CD4-positive, alpha-beta T cell treated with Interleukin-2 at 100 ng/mL for 4 hours (primary cell): ENCODE measurements around the gene C1orf105.
"Not testable (repeated sequence)": the region's sequence is repeated elsewhere in the genome, so short reads cannot be mapped to it uniquely, and the experiment has no call there.

Experiments used
- DNase-seq: peaks from one replicate; pipeline ENCODE4 v3.0.0-alpha.2; 2020; ENCODE audit warnings: low spot score

Gene C1orf105

DNA sequence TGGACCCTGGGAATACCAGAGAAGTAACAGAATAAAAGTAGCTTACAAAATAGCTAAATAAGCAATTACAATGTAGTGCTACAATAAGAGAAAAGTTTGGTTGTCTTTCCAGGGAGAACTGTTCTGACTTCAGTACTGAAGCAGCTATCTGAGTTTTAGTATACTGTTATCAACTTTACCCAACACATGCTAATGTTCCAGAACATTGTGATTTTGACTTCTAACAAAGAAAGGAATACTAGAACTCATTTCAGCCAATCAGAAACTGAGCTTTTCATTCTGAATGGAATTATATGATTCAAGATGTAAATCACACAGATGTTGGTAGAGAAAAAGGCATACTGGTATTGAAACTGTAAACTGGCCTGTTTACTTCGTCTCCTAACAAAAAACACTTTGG lies at the start of gene C1orf105:
TSS of gene C1orf105 (plus strand) at position 301 of the 400 bp plus-strand sequence. CDS start 201 bp downstream, outside the sequence.
- no peak for DNase-seq

- not testable (repeated sequence) for DNase-seq
Observed at GRCh38 chr1:172371646-172372045, 48.8 kb upstream of the C1orf105 start.

DNA sequence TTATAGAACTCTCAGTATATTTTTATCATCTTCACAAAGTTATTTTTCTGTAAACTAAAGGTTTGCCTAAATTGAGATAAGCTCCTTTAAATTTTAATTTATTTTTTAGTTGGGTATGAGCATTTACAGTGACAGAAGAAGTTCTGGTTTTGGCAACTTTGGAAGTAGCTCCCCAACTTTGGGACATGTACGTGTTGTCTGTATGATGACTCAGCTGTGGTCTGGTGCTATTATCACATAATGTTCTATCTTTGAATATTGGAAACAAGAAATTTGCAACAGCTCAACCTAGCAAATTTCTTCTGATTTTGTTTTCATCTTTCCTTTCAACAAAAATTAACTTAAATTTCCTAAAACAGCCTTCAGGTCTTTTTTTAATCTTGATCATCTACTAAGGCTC lies 46.6 kb upstream of the C1orf105 start:
- no peak for DNase-seq

DNA sequence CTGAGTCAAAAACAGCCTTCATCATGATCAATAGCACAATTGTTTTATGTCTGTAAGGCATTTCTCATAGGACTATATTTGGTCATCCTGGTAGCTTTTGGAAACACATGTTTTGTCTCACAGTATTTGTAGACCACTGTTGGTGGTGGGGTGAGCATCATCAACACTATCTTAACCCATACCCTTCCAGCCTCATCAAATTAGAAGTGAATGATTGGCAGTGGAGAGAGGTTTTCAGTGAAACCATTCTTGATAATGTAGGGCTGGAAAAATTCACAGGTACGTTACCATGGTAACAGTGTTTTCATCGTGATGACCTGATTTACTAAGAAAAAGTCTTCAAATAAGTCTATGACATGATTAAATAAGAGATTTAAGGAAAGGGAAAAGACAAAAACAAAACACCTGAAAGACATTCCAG lies 45.3 kb upstream of the C1orf105 start:
- no peak for DNase-seq

DNA sequence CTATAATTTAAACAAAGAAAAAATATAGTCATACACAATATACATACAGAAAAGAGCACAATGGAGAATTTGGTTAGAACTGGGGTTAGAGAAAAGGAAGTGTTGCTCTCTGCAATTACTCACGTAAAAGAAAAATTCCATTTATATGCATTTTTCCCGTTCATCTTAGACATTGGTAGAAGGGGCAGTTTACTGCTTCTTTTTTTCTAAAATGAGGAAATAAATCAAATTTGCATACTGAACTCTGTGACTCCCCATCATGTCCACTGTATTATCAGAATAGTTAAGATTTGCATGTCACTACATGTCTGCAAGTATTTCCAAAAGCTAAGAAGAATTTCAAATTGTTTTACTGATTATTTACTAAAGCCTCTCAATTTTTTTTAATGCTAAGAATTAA lies 44.1 kb upstream of the C1orf105 start:
- no peak for DNase-seq

DNA sequence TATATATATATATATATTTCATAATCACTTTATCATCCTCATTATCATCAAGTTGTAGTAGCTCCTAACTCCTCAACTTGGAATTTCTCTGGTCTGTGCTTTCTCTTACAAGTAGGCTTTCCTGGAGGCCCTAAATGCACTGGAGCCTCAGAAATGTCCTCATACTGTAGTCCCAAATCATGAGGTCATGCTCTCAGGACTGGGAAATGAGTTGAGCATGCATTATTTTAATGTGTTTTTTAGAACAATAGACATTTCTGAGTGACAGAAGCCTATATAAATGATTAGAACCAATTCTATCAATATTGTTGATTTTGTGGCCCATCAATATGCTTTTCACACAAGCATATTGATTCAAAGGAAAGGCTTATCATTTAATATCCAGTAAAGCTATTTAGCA lies 42.9 kb upstream of the C1orf105 start:
- no peak for DNase-seq

DNA sequence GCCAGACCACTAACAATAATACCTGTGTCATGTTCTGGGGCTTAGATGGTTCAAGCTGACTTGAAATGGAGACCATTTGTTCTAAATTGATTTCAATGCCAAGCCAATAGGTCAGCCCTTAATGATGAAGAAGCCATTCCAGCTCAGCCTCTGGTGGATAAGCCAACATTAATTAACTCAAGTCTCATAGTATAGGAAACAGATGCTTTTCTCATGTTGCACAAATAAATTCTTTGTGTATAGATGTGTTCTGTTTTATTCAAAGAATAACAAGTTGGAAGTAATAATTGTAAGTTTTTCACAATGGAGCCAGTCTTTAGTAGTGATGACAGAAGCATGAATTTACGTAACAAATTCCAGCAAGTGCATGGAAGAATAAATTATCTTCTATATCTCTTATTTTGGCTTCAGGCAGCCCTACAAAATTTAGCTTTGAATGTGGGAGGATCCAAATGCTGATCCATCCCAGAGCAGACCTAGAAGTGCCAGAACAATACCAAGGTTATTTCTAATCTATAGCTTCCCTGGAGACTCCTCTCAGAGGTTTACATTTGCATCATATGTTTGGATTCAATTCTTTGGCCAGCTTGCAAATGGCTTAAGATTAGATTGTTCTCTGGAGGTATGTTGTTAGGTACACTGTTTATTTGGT lies 42.2 kb upstream of the C1orf105 start:
- DNase-seq: no peak

- peak; percentile 69 for DNase-seq
Observed at GRCh38 chr1:172380441-172381244, 39.8 kb upstream of the C1orf105 start.

DNA sequence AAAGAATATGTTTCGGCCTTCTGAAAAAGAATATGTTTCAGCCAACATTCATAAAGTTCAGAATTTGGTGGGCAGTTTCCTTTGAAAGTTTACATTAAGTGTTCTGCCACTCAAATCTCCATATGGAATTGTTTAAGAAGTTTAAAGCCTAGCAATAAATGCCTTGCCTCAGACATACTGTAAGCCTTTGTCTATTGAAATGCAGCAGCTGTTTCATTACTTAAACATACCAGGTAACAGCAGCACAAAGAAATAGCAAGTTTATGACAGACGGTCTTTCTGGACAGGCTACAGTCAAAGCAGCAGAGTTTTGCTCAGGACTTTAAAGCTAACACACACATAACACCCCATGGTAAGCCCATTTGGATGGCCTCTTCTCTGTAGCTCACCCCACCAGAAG lies 38.5 kb upstream of the C1orf105 start:
- DNase-seq: no peak

DNA sequence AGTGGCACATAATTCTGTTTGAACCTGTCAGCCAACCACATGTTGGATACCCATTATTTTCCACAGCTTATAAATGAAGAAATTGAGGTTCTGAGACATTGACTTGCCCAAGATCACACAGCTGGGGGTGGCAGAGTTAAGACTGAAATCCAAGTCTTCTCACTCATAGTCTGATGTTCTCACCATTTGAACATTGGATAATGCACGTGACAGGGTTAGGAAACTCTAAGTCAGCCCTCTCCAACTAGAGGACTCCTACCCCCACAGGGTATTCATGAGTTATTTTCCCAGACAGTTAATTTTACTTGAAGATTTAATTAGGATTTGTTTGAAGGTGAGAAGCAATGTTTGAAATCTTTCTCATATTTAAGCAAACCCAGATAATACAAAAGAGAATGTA lies 38.1 kb upstream of the C1orf105 start:
- DNase-seq: no peak

GRCh38 chr1:172382990-172383389 lies 37.5 kb upstream of the C1orf105 start:
- no peak for DNase-seq

- DNase-seq: no peak
Observed at GRCh38 chr1:172383536-172383935, 36.9 kb upstream of the C1orf105 start.

DNA sequence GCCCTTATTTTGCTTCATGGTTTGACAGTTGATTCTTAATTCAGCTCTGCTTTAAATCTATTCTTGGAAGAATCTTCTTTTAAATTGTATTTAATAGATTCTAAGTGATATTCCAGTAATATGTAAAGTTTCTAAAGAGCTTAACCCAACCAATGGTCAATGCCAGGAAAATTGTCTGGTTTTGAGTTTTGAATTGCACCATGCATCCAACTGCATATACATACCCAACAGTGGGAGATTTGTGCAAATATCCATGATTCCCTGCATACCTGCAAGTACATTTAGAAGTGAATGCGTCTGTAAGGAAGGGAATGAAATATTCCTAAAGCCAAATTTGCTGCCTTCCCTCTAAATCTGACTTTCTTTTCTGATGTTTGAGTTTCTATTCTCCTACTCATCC lies 35.8 kb upstream of the C1orf105 start:
- DNase-seq: no peak

DNA sequence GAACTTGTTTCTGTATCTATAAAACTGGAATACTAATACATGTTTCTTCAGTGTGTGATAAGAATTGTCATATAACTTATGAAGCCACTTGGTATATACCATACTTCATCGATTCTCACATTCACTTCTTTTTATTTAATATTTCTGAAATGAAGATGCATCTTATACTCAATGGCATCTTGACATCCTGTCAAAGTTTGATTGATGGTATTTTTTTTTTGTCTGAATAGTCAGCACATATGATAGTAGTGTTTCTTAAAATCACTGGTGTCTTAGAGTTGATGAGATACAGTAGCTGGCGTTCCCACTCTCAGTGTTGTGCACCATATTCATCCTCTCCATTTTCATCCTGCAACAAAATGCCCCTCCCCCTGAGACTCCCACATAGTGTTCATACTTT lies 34.4 kb upstream of the C1orf105 start:
- DNase-seq: no peak

GRCh38 chr1:172388490-172388889 lies 32.0 kb upstream of the C1orf105 start:
- DNase-seq: no peak

DNA sequence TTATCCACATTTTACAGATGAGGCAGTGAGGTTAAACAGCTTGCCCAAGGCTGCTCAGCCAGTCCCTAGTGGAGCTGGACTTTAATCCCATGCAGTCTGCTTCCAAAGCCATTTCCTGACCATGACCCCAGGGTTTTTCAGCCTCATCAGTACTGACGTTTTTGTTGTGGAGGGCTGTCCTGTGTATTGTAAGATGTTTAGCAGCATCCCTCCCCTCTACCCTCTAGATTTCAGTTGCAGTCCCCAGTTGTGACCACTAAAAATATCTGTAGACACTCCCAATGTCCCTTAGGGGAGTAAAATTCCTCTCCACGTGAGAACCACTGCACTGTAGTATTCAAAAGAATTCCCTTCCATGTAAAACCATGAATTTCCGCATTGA lies 30.2 kb upstream of the C1orf105 start:
- DNase-seq: no peak

- DNase-seq: no peak
Observed at GRCh38 chr1:172390683-172391551, 29.6 kb upstream of the C1orf105 start.

DNA sequence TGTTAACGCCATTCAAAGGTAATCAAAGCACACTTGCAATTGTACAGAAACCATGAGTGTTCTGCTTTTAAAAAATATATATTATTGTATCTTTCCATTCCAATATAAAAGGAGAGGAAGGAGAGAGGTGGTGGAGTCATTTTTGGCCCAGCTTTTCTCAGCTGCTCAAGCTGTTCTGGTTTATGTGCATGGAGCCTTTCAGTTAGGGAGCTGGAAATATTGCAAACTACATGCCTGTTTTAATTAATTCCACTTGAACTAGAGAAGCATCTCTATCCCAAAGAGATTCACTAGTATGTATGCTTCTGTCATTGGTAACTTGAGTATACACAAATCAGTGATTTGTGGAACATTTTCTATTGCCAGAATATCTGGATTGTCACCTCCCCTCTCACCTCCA lies 28.5 kb upstream of the C1orf105 start:
- DNase-seq: no peak

DNA sequence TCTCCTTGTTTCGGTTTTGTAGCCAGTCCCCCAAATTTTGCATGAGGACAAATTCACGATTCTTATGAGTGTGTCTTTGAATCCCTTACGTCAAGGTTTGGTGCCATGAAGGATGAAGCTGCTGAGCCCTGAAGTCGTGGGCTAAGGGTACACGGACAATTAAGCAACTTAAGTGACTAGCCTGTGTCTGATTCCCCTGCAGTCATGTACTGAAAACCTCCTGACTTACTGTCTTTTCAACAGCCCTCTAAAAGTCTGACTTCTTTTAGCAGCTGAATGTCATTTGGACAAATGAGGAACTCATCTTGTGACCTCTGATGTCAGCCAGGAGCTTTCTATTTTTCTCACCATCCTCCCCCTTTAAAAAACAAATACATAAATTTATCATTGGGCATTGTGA lies 27.1 kb upstream of the C1orf105 start:
- DNase-seq: no peak

DNA sequence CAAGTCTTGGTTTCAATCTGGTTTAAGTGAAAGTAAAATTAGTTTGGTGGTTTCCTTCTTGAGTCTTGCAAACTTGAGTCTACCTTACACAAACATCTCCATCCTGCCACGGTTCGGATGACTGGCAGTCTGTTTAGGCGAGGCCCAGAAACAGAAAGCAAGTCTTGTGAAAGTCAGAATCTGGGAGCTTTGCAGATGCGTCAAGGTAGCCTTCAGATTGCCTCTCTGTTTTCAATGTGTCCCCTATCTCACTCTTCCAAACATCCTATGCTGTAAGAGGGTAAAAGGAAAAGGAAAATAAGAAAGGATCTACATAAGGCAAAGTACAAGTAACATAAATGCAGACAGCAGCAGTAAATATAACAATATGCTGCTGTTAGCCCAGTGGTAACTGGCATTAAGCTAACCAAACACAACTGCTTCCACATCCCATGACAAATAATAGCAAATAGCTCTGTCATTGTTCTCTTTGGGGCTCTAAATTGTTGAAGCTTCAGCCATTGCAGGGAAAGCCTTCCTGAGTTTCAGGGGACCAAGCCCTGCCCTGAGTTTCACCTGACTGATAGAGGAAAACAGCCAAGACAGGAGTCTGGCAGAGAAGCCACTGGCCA lies 26.2 kb upstream of the C1orf105 start:
- peak; percentile 84 for DNase-seq

DNA sequence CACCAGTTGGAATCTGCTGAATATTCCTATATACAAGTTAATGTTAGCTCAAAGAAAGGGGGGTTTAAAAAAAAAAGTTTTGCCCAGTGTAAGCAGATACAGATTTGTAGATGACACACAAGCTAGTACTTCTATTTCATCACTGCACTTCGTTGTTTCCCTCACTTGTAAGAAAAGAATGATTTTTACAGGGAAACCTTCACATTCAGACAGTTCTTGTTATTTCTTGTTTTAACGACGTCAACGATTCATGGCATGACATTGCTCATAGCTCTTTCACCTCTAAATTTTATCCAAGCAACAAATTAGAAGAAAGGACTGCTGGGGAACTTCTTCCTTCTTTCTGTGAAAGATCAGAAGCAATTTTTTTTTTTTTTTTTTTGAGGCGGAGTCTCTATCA lies 25.7 kb upstream of the C1orf105 start:
- DNase-seq: peak; percentile 51

GRCh38 chr1:172395576-172395975 lies 24.9 kb upstream of the C1orf105 start:
- no peak for DNase-seq
